Memory B cell (primary cell): ENCODE results near the gene AMMECR1.
A peak's percentile ranks its signal among the peaks of the same experiment; 100 is the strongest.
"Not testable (repeated sequence)": the region's sequence is repeated elsewhere in the genome, so short reads cannot be mapped to it uniquely, and the experiment has no call there.

Source experiments
- ATAC-seq: fragments of 150-1000 bp; cut with Tn5 transposase; 2 replicates; pipeline ENCODE4 v1.10.0; 2021; ENCODE audit warnings: low read depth, mild to moderate bottlenecking, moderate library complexity
- DNase-seq, 2 donors: peaks; one replicate each; pipeline ENCODE4 v3.0.0; 2022; ENCODE audit warnings: low spot score in 2 of 2
- H3K27ac Mint-ChIP-seq: one replicate; pipeline ENCODE4 v1.8.0; 2022; ENCODE audit warnings: mild to moderate bottlenecking, moderate library complexity, mixed read lengths
- H3K27me3 Mint-ChIP-seq: one replicate; pipeline ENCODE4 v1.8.0; 2022; ENCODE audit warnings: mixed read lengths
- H3K36me3 Mint-ChIP-seq: one replicate; pipeline ENCODE4 v1.8.0; 2022; ENCODE audit warnings: mild to moderate bottlenecking, mixed read lengths
- H3K4me1 Mint-ChIP-seq: one replicate; pipeline ENCODE4 v1.8.0; 2022; ENCODE audit warnings: mixed read lengths
- H3K4me3 Mint-ChIP-seq: one replicate; pipeline ENCODE4 v1.8.0; 2022; ENCODE audit warnings: mild to moderate bottlenecking, moderate library complexity, mixed read lengths
- H3K9me3 Mint-ChIP-seq: one replicate; pipeline ENCODE4 v1.8.0; 2022; ENCODE audit warnings: mixed read lengths

Gene AMMECR1

GRCh38 chrX:110317820-110318663 lies at the start of gene AMMECR1:
AMMECR1 (minus strand) TSS chrX:110318085; CDS start chrX:110318071, 14 bp downstream.
- H3K27me3 Mint-ChIP-seq = no peaks in the 10 kb centered on the region
- no peaks in the 10 kb centered on the region for H3K36me3 Mint-ChIP-seq
- H3K4me1 Mint-ChIP-seq = peaks cover 9% of the 10 kb centered on the region
- H3K9me3 Mint-ChIP-seq = no peaks in the 10 kb centered on the region
- DNase-seq (peak; percentile 67 to 72), ATAC-seq (peak; percentile 81)
- H3K27ac Mint-ChIP-seq = peak within 1 kb of the TSS; percentile 97
- peak within 1 kb of the TSS; percentile 93 for H3K4me3 Mint-ChIP-seq

- Mint-ChIP-seq H3K9me3 (no peaks in the 10 kb centered on the region), H3K27ac (no peak overlapping the region), H3K4me1 (no peaks in the 10 kb centered on the region), H3K4me3 (no peak overlapping the region), H3K27me3 (no peaks in the 10 kb centered on the region), H3K36me3 (no peaks in the 10 kb centered on the region)
- DNase-seq (no peak), ATAC-seq (no peak)
Measured at GRCh38 chrX:110363244-110363643, 45.4 kb upstream of the AMMECR1 start.

GRCh38 chrX:110359273-110359672 lies 41.4 kb upstream of the AMMECR1 start:
- Mint-ChIP-seq H3K36me3 (no peaks in the 10 kb centered on the region), H3K27ac (no peak overlapping the region), H3K4me3 (no peak overlapping the region), H3K9me3 (no peaks in the 10 kb centered on the region), H3K27me3 (peaks cover 2% of the 10 kb centered on the region), H3K4me1 (no peaks in the 10 kb centered on the region)
- ATAC-seq (no peak), DNase-seq (no peak)

- no peaks in the 10 kb centered on the region for H3K9me3 Mint-ChIP-seq
- H3K27me3 Mint-ChIP-seq = peaks cover 2% of the 10 kb centered on the region
- ATAC-seq (no peak), DNase-seq (no peak)
- H3K4me3 Mint-ChIP-seq = no peak within 1 kb of the TSS
- H3K27ac Mint-ChIP-seq = no peak within 1 kb of the TSS
- H3K36me3 Mint-ChIP-seq = no peaks in the 10 kb centered on the region
- H3K4me1 Mint-ChIP-seq = no peaks in the 10 kb centered on the region
Measured at GRCh38 chrX:110358548-110358947, 40.7 kb upstream of the AMMECR1 start, which contains the start of gene RTL9. RTL9 (plus strand) TSS chrX:110358848; CDS start chrX:110450618, 91,770 bp downstream.

- DNase-seq (no peak), ATAC-seq (no peak)
- H3K27ac Mint-ChIP-seq = no peak overlapping the region
- H3K36me3 Mint-ChIP-seq = no peaks in the 10 kb centered on the region
- H3K4me3 Mint-ChIP-seq = no peak overlapping the region
- H3K27me3 Mint-ChIP-seq = no peaks in the 10 kb centered on the region
- no peaks in the 10 kb centered on the region for H3K9me3 Mint-ChIP-seq
- H3K4me1 Mint-ChIP-seq = no peaks in the 10 kb centered on the region
Measured at GRCh38 chrX:110346681-110347080, 28.8 kb upstream of the AMMECR1 start.

GRCh38 chrX:110341189-110342035 lies 23.5 kb upstream of the AMMECR1 start:
- H3K27me3 Mint-ChIP-seq = no peaks in the 10 kb centered on the region
- no peak for DNase-seq
- H3K27ac Mint-ChIP-seq = no peak overlapping the region
- no peaks in the 10 kb centered on the region for H3K36me3 Mint-ChIP-seq
- ATAC-seq = no peak
- H3K9me3 Mint-ChIP-seq = no peaks in the 10 kb centered on the region
- H3K4me1 Mint-ChIP-seq = no peaks in the 10 kb centered on the region
- no peak overlapping the region for H3K4me3 Mint-ChIP-seq

- ATAC-seq = no peak
- Mint-ChIP-seq H3K36me3 (no peaks in the 10 kb centered on the region), H3K4me1 (no peaks in the 10 kb centered on the region), H3K27ac (no peak overlapping the region), H3K9me3 (no peaks in the 10 kb centered on the region), H3K27me3 (no peaks in the 10 kb centered on the region), H3K4me3 (no peak overlapping the region)
- no peak for DNase-seq
Measured at GRCh38 chrX:110338935-110339334, 21.1 kb upstream of the AMMECR1 start.

GRCh38 chrX:110333458-110333857 lies 15.6 kb upstream of the AMMECR1 start:
- not testable (repeated sequence) for H3K27me3 Mint-ChIP-seq, DNase-seq, ATAC-seq, H3K36me3 Mint-ChIP-seq, H3K9me3 Mint-ChIP-seq, H3K4me3 Mint-ChIP-seq, H3K27ac Mint-ChIP-seq, H3K4me1 Mint-ChIP-seq

- DNase-seq (no peak), ATAC-seq (no peak)
- no peaks in the 10 kb centered on the region for H3K4me1 Mint-ChIP-seq
- H3K27ac Mint-ChIP-seq = no peak overlapping the region
- H3K4me3 Mint-ChIP-seq = no peak overlapping the region
- H3K9me3 Mint-ChIP-seq = no peaks in the 10 kb centered on the region
- H3K36me3 Mint-ChIP-seq = no peaks in the 10 kb centered on the region
- no peaks in the 10 kb centered on the region for H3K27me3 Mint-ChIP-seq
Measured at GRCh38 chrX:110331444-110332030, 13.7 kb upstream of the AMMECR1 start.

- H3K4me3 Mint-ChIP-seq, ATAC-seq, H3K9me3 Mint-ChIP-seq, H3K27me3 Mint-ChIP-seq, H3K4me1 Mint-ChIP-seq, DNase-seq, H3K36me3 Mint-ChIP-seq, H3K27ac Mint-ChIP-seq: not testable (repeated sequence)
Measured at GRCh38 chrX:110328613-110329012, 10.7 kb upstream of the AMMECR1 start.

- Mint-ChIP-seq H3K27ac (no peak overlapping the region), H3K4me3 (no peak overlapping the region), H3K4me1 (no peaks in the 10 kb centered on the region), H3K9me3 (peaks cover 2% of the 10 kb centered on the region), H3K36me3 (no peaks in the 10 kb centered on the region), H3K27me3 (no peaks in the 10 kb centered on the region)
- DNase-seq = no peak
- no peak for ATAC-seq
Measured at GRCh38 chrX:110327336-110327735, 9.5 kb upstream of the AMMECR1 start.

GRCh38 chrX:110326712-110327111 lies 8.8 kb upstream of the AMMECR1 start:
- Mint-ChIP-seq H3K4me3 (no peak overlapping the region), H3K27ac (no peak overlapping the region), H3K36me3 (no peaks in the 10 kb centered on the region), H3K4me1 (peaks cover 4% of the 10 kb centered on the region), H3K27me3 (no peaks in the 10 kb centered on the region), H3K9me3 (peaks cover 2% of the 10 kb centered on the region)
- DNase-seq (no peak), ATAC-seq (no peak)

GRCh38 chrX:110322603-110323002 lies 4.7 kb upstream of the AMMECR1 start:
- no peak for DNase-seq

GRCh38 chrX:110321670-110322069 lies 3.8 kb upstream of the AMMECR1 start:
- ATAC-seq = peak; percentile 31
- Mint-ChIP-seq H3K4me1 (peaks cover 4% of the 10 kb centered on the region), H3K27me3 (no peaks in the 10 kb centered on the region), H3K4me3 (no peak overlapping the region), H3K36me3 (no peaks in the 10 kb centered on the region), H3K9me3 (peaks cover 2% of the 10 kb centered on the region), H3K27ac (peak overlapping the region; percentile 51)
- peak in 1 of 2 donors; percentile 9 for DNase-seq

More at GRCh38 chrX:110322603-110323002, 4.7 kb upstream of the AMMECR1 start:
- no peaks in the 10 kb centered on the region for H3K27me3 Mint-ChIP-seq
- no peak overlapping the region for H3K4me3 Mint-ChIP-seq
- H3K36me3 Mint-ChIP-seq = no peaks in the 10 kb centered on the region
- no peak overlapping the region for H3K27ac Mint-ChIP-seq
- H3K4me1 Mint-ChIP-seq = peaks cover 4% of the 10 kb centered on the region
- peaks cover 2% of the 10 kb centered on the region for H3K9me3 Mint-ChIP-seq
- ATAC-seq = no peak
